ENCODE data around the gene KCNAB3. TPM values are rescaled to one million over a fixed set of nuclear protein-coding genes. Genes with fewer than 3 reads are reported as not detected.

Gene KCNAB3
- total and polyA plus RNA-seq, 4 donors, result 0.38 to 1.9 (median 0.91) TPM

DNA sequence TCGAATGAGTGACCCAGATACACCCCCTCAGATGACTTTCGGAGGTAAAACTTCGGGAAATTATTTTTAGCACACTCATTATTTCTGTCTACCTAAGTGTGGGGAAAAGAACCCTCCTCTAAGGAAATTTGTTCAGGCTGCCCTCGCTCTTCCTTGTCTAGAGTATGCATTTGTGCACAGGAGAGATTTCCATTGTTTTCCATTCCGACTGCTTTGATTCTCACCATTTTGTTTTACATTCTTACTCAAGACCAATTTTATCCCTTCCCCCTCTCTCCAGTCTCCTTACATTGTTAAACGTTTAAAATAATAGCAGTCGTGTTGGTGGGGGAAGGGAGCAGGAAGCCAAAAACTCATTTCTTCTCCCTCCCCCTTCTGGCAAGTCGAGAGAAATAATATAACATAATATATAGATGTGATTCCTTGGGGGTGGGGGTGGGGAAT is 42.6 kb downstream of the KCNAB3 start:
- DNase-seq, result no peak
- H3K27ac ChIP-seq (ENCODE audit: low read depth in 1 of 2, low read length in 2 of 2), result peak overlapping the region in 1 of 2 donors; percentile 72
- no peaks in the 10 kb centered on the region for H3K27me3 ChIP-seq (ENCODE audit: control insufficient read depth in 1 of 2, insufficient read depth in 2 of 2, low read length in 1 of 2)
- H3K9me3 ChIP-seq (ENCODE audit: control insufficient read depth, low read length), result no peaks in the 10 kb centered on the region
- intact Hi-C loops (cut with DNase I), result no loop called here
- H3K36me3 ChIP-seq (ENCODE audit: control insufficient read depth in 1 of 2, insufficient read depth in 2 of 2, low read length in 1 of 2), result no peaks in the 10 kb centered on the region
- no peak for ATAC-seq (ENCODE audit: low FRiP score)
- 1 to 2% methylated on average over 8 of the region's 8 CpGs for WGBS, 2 donors
- H3K4me1 ChIP-seq (ENCODE audit: control insufficient read depth in 1 of 2, insufficient read depth in 2 of 2, low read length in 2 of 2), result peaks cover 0 to 3% of the 10 kb centered on the region in 2 donors
- peak overlapping the region in 1 of 2 donors; percentile 0 for H3K4me3 ChIP-seq (ENCODE audit: low read length in 2 of 2)

GRCh38 chr17:7886227-7887037 is 43.2 kb downstream of the KCNAB3 start:
- Histone ChIP-seq H3K36me3 (ENCODE audit: control insufficient read depth in 1 of 2, insufficient read depth in 2 of 2, low read length in 1 of 2) (no peaks in the 10 kb centered on the region), H3K27me3 (ENCODE audit: control insufficient read depth in 1 of 2, insufficient read depth in 2 of 2, low read length in 1 of 2) (no peaks in the 10 kb centered on the region), H3K4me1 (ENCODE audit: control insufficient read depth in 1 of 2, insufficient read depth in 2 of 2, low read length in 2 of 2) (peaks cover 0 to 3% of the 10 kb centered on the region in 2 donors), H3K27ac (ENCODE audit: low read depth in 1 of 2, low read length in 2 of 2) (peak overlapping the region in 1 of 2 donors; percentile 72), H3K9me3 (ENCODE audit: control insufficient read depth, low read length) (no peaks in the 10 kb centered on the region), H3K4me3 (ENCODE audit: low read length in 2 of 2) (peak overlapping the region; percentile 28 to 37)
- intact Hi-C loops (cut with DNase I), result no loop called here
- ATAC-seq (ENCODE audit: low FRiP score), result no peak
- WGBS, 2 donors, result 1 to 2% methylated on average over 29 to 30 of the region's 30 CpGs
- DNase-seq, result peak in 1 of 2 donors; percentile 61

DNA sequence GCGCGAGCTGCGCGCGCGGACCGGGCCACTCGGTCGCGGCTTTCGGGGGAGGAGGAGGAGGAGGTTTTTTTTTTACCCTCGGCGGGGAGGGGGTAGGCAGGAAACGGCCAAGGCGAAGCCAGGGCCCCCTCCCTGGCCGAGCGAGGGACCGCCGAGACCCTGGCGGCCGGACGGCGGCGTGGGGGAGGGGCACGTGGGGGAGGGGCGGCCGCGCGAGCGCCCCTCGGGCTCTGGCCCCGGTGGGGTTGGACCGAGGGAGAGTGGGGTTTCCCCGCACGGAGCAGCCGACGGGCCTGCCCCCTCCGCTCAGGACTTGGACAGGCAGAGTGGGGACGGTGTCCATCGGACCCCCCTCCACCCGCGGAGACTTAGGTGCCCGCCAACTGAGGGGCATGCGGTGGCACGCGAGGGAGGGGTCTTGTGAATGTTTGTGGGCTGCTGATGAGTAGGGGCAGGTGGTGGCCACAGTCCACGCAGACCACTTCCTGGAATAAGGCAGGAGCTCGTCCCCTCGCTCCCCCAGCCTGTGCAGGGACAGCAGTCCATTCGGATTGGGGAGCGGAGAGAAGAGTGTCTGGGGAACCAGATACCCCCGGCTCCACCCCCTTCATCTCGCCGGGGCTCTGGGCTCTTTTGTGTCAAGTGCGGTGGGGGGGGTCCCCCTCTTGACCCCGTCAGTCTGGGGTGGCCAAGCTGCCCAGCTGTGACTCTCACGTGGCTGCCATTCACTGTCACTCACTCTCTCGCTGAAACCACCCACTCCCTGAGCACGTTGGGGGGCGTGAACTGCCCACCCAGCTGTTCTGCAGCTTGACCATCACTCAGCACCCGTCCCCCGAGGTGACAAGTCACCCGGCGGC is 44.1 kb downstream of the KCNAB3 start:
- peak; percentile 29 for ATAC-seq (ENCODE audit: low FRiP score)
- WGBS, 2 donors, result 0% methylated on average over 40 to 64 of the region's 64 CpGs
- H3K4me3 ChIP-seq (ENCODE audit: low read length in 2 of 2), result peak overlapping the region; percentile 37 to 91
- peak overlapping the region in 1 of 2 donors; percentile 72 for H3K27ac ChIP-seq (ENCODE audit: low read depth in 1 of 2, low read length in 2 of 2)
- no peaks in the 10 kb centered on the region for H3K9me3 ChIP-seq (ENCODE audit: control insufficient read depth, low read length)
- peaks cover 0 to 3% of the 10 kb centered on the region in 2 donors for H3K4me1 ChIP-seq (ENCODE audit: control insufficient read depth in 1 of 2, insufficient read depth in 2 of 2, low read length in 2 of 2)
- no peaks in the 10 kb centered on the region for H3K27me3 ChIP-seq (ENCODE audit: control insufficient read depth in 1 of 2, insufficient read depth in 2 of 2, low read length in 1 of 2)
- H3K36me3 ChIP-seq (ENCODE audit: control insufficient read depth in 1 of 2, insufficient read depth in 2 of 2, low read length in 1 of 2), result peaks cover 0 to 2% of the 10 kb centered on the region in 2 donors
- DNase-seq, result peak; percentile 67 to 80
- intact Hi-C loops (cut with DNase I), result no loop called here

DNA sequence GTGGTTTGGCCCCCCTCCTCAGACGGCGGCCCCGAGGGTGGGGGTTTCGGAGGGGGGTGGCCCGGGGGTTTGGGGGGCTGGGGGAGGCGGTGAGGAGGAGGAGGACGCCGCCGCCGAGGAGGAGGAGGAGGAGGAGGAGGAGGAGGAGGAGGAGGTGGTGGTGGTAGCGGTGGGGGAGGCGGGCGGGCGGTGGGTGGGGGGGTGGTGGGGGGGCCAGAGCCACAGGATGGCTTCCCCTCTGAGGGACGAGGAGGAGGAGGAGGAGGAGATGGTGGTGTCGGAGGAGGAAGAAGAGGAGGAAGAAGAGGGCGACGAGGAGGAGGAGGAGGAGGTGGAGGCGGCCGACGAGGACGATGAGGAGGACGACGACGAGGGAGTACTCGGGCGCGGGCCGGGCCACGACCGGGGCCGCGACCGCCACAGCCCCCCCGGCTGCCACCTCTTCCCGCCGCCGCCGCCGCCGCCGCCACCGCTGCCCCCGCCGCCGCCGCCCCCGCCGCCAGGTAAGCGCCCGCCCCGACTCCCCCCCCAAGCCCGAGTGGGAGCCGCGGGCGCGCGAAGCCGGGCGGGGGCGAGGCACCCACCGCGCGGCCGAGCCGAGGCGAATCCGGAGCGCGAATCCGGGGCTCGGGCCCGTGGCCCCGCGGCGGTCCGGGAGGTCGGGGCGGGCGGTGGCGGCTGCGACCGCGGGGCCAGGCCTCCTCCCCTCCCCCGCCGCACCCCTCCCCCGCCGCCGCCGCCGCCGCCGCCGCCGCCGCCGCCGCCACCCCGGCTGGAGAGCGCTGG is 44.9 kb downstream of the KCNAB3 start:
- intact Hi-C loops (cut with DNase I), result no loop called here
- H3K27me3 ChIP-seq (ENCODE audit: control insufficient read depth in 1 of 2, insufficient read depth in 2 of 2, low read length in 1 of 2), result no peaks in the 10 kb centered on the region
- ATAC-seq (ENCODE audit: low FRiP score) (no peak), DNase-seq (no peak)
- H3K27ac ChIP-seq (ENCODE audit: low read depth in 1 of 2, low read length in 2 of 2), result peak overlapping the region in 1 of 2 donors; percentile 61
- peaks cover 0 to 4% of the 10 kb centered on the region in 2 donors for H3K36me3 ChIP-seq (ENCODE audit: control insufficient read depth in 1 of 2, insufficient read depth in 2 of 2, low read length in 1 of 2)
- no peaks in the 10 kb centered on the region for H3K9me3 ChIP-seq (ENCODE audit: control insufficient read depth, low read length)
- peaks cover 0 to 3% of the 10 kb centered on the region in 2 donors for H3K4me1 ChIP-seq (ENCODE audit: control insufficient read depth in 1 of 2, insufficient read depth in 2 of 2, low read length in 2 of 2)
- H3K4me3 ChIP-seq (ENCODE audit: low read length in 2 of 2), result peak overlapping the region; percentile 37 to 91
- WGBS, 2 donors, result 0 to 2% methylated on average over 22 to 93 of the region's 100 CpGs

DNA sequence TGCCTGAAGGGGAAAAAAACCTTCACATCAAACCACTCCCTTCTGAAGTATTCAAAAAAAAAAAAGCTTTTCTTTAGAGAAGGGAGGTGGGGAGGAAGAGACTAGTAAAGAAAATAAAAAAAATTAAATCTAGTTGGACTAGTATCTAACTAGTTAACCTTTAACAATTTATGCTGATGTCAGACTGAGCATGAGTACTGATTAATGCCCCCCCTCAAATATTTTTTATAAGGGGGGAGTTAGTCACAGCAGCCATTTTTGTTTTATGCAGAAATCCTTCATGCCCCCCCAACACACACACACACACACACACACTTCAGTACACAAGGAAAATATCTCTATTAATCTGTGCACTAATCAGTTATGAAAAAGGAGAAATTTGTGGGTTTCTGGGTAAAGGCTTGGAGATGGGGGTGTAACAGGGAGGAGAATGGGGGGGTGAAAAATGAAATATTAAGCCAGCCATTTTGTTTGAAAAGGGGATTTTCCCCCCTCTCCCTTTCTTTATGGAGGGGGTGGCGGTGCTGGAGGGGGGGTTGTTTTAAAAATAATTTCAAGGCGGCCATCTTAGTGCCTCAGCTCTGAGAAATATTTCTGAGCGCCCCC is 45.8 kb downstream of the KCNAB3 start:
- 1 to 3% methylated on average over 3 of the region's 3 CpGs for WGBS, 2 donors
- ATAC-seq (ENCODE audit: low FRiP score) (no peak), DNase-seq (no peak)

DNA sequence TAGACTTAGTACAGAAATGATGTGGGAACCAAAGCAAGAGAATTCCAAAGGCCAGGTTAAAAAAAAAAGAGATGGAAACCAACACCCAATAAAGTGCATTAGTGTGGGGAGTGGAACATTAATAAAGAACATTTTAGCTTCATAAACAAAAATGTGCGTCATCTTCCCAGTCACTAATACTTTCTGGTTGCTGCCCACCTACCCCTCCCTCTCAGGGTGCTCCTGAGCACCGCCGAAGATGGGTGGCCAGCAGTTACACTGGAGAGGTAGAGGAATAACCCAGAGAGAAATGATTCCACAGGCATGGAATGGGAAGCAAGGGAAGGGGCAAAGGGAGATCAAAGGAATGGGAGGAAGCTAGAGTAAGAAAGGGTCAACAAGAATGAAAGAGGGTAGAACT is 47.0 kb downstream of the KCNAB3 start:
- Histone ChIP-seq H3K27ac (ENCODE audit: low read depth in 1 of 2, low read length in 2 of 2) (no peak overlapping the region), H3K27me3 (ENCODE audit: control insufficient read depth in 1 of 2, insufficient read depth in 2 of 2, low read length in 1 of 2) (no peaks in the 10 kb centered on the region), H3K4me1 (ENCODE audit: control insufficient read depth in 1 of 2, insufficient read depth in 2 of 2, low read length in 2 of 2) (peaks cover 0 to 3% of the 10 kb centered on the region in 2 donors), H3K4me3 (ENCODE audit: low read length in 2 of 2) (no peak overlapping the region), H3K9me3 (ENCODE audit: control insufficient read depth, low read length) (no peaks in the 10 kb centered on the region), H3K36me3 (ENCODE audit: control insufficient read depth in 1 of 2, insufficient read depth in 2 of 2, low read length in 1 of 2) (peaks cover 0 to 4% of the 10 kb centered on the region in 2 donors)
- 81 to 86% methylated on average over 3 of the region's 3 CpGs for WGBS, 2 donors
- intact Hi-C loops (cut with DNase I), result no loop called here
- no peak for ATAC-seq (ENCODE audit: low FRiP score)
- DNase-seq, result no peak

More for the DNA sequence above, 45.8 kb downstream of the KCNAB3 start:
- Histone ChIP-seq H3K4me1 (ENCODE audit: control insufficient read depth in 1 of 2, insufficient read depth in 2 of 2, low read length in 2 of 2) (peaks cover 0 to 3% of the 10 kb centered on the region in 2 donors), H3K27ac (ENCODE audit: low read depth in 1 of 2, low read length in 2 of 2) (no peak overlapping the region), H3K36me3 (ENCODE audit: control insufficient read depth in 1 of 2, insufficient read depth in 2 of 2, low read length in 1 of 2) (peaks cover 0 to 4% of the 10 kb centered on the region in 2 donors), H3K27me3 (ENCODE audit: control insufficient read depth in 1 of 2, insufficient read depth in 2 of 2, low read length in 1 of 2) (no peaks in the 10 kb centered on the region), H3K9me3 (ENCODE audit: control insufficient read depth, low read length) (no peaks in the 10 kb centered on the region), H3K4me3 (ENCODE audit: low read length in 2 of 2) (peak overlapping the region in 1 of 2 donors; percentile 91)
- intact Hi-C loops (cut with DNase I), result no loop called here

DNA sequence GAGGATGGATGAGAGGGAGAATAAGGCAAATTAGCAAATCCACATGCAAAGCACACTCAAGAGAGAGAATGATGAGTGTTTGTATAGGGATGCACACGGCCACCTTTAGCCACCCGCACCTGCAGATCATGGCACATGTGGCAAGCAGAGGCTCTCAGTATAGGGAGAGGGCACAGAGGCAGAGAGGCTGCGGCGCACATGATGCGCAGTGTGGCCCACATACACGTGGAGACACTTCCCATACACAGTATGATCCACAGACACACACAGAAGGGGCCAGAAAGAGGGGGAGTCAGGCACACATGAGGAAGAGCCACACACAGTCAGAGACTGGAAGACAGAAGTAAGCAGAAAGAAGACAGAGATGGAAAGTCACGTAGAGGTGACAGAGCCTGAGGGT is 47.6 kb downstream of the KCNAB3 start:
- 72 to 80% methylated on average over 7 of the region's 7 CpGs for WGBS, 2 donors
- no peak for DNase-seq
- Histone ChIP-seq H3K4me3 (ENCODE audit: low read length in 2 of 2) (no peak overlapping the region), H3K36me3 (ENCODE audit: control insufficient read depth in 1 of 2, insufficient read depth in 2 of 2, low read length in 1 of 2) (peaks cover 0 to 4% of the 10 kb centered on the region in 2 donors), H3K9me3 (ENCODE audit: control insufficient read depth, low read length) (no peaks in the 10 kb centered on the region), H3K4me1 (ENCODE audit: control insufficient read depth in 1 of 2, insufficient read depth in 2 of 2, low read length in 2 of 2) (peaks cover 0 to 3% of the 10 kb centered on the region in 2 donors), H3K27me3 (ENCODE audit: control insufficient read depth in 1 of 2, insufficient read depth in 2 of 2, low read length in 1 of 2) (no peaks in the 10 kb centered on the region), H3K27ac (ENCODE audit: low read depth in 1 of 2, low read length in 2 of 2) (no peak overlapping the region)
- ATAC-seq (ENCODE audit: low FRiP score), result no peak
- intact Hi-C loops (cut with DNase I), result no loop called here

Measured in aorta (tissue), 5 donors.